ENCODE data around the gene PDE7B.

DNA sequence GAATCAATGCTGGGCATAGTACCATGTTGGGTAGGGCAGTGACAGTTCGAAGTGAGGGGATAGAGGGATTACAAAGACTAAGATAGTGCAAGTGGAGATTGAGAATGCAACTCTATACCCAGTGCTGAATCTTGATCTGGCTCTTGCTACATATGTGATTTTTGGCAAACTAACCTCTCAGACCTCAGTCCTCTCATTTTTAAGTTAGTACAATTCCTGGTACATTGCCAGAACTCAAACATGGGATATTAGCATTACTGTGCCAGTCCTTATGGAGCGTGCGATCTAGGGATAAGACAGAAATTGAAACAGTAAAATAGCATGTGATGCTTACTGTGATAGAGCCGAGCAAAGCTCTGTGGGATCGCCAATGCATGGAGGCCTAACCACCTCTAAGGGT lies 210.2 kb downstream of the PDE7B start:
- TF ChIP-seq POLR2A (IDR thresholded peaks at IDR 0.05; ENCODE audit: low read depth, low read length) (no peak), POU2F2 (IDR thresholded peaks at IDR 0.05; ENCODE audit: low read depth, low read length) (no peak), TAF1 (IDR thresholded peaks at IDR 0.05; ENCODE audit: low read depth, low read length) (no peak), SPI1 (IDR thresholded peaks at IDR 0.05; ENCODE audit: low read depth, low read length) (no peak), POLR2AphosphoS5 (IDR thresholded peaks at IDR 0.05; ENCODE audit: low read depth, low read length) (no peak), PAX5 (IDR thresholded peaks at IDR 0.05; ENCODE audit: insufficient read depth, low read length, severe bottlenecking) (no peak)
